ENCODE measurements around the gene PLXNC1.

GRCh38 chr12:94322346-94322745 is 174.0 kb downstream of the PLXNC1 start:
- TF ChIP-seq EZH2 (IDR thresholded peaks at IDR 0.05; ENCODE audit: low read length) (no peak), CTCF (optimal IDR thresholded peaks at IDR 0.05 in 1 of 3, IDR thresholded peaks at IDR 0.05 in 1 of 3, conservative IDR thresholded peaks at IDR 0.05 in 1 of 3; ENCODE audit: extremely low read depth in 1 of 3, insufficient read depth in 2 of 3, low read length in 3 of 3) (no peak)
